OCI-LY1 (cell line): Measurements from ENCODE around the gene MYH1.

ENCODE experiments used
- H2AFZ ChIP-seq: fragments of 200-600 bp; sonication (generic), shearing (Covaris generic); 2 replicates; pipeline ENCODE4 v1.6.0; 2014; ENCODE audit warnings: antibody characterized with exemption, mild to moderate bottlenecking, low read length
- H3F3A ChIP-seq: fragments of 200-600 bp; sonication (generic), shearing (Covaris generic); 2 replicates; pipeline ENCODE4 v1.6.0; 2014; ENCODE audit warnings: mild to moderate bottlenecking, antibody characterized with exemption, low read length, moderate library complexity; ENCODE audit not compliant: insufficient read depth
- H3K27ac ChIP-seq: fragments of 200-600 bp; sonication (generic); 2 replicates; pipeline ENCODE4 v1.5.1; 2014; ENCODE audit warnings: low read length, mixed run types, mild to moderate bottlenecking, low read depth; ENCODE audit not compliant: poor library complexity, severe bottlenecking
- H3K27me3 ChIP-seq: fragments of 200-600 bp; sonication (generic); 2 replicates; pipeline ENCODE4 v1.6.0; 2014; ENCODE audit warnings: antibody characterized with exemption, mild to moderate bottlenecking, low read length, moderate library complexity; ENCODE audit not compliant: insufficient read depth
- H3K36me3 ChIP-seq: fragments of 200-600 bp; sonication (generic); 2 replicates; pipeline ENCODE4 v1.6.1; 2014; ENCODE audit warnings: mild to moderate bottlenecking, antibody characterized with exemption, low read length, moderate library complexity, mixed read lengths; ENCODE audit not compliant: insufficient read depth
- H3K4me1 ChIP-seq: fragments of 200-600 bp; sonication (generic); 2 replicates; pipeline ENCODE4 v1.5.1; 2014; ENCODE audit warnings: mild to moderate bottlenecking, low read length, moderate library complexity; ENCODE audit not compliant: insufficient read depth, severe bottlenecking
- H3K4me2 ChIP-seq: fragments of 200-600 bp; sonication (generic), shearing (Covaris generic); 2 replicates; pipeline ENCODE4 v1.6.1; 2014; ENCODE audit warnings: low read length
- H3K4me3 ChIP-seq: fragments of 200-600 bp; sonication (generic); 2 replicates; pipeline ENCODE4 v1.5.1; 2014; ENCODE audit warnings: low read length, low read depth, mild to moderate bottlenecking, mixed read lengths; ENCODE audit not compliant: poor library complexity, severe bottlenecking
- H3K79me2 ChIP-seq: fragments of 200-600 bp; shearing (Covaris generic); 2 replicates; pipeline ENCODE4 v1.6.1; 2016; ENCODE audit warnings: mixed run types, low read length, mixed read lengths; ENCODE audit not compliant: insufficient read depth
- H3K9ac ChIP-seq: fragments of 200-600 bp; sonication (generic), shearing (Covaris generic); 2 replicates; pipeline ENCODE4 v1.6.1; 2014; ENCODE audit warnings: mild to moderate bottlenecking, low read length, mixed read lengths
- H3K9me2 ChIP-seq: fragments of 200-600 bp; sonication (generic), shearing (Covaris generic); 2 replicates; pipeline ENCODE4 v1.6.1; 2014; ENCODE audit warnings: low read depth, mild to moderate bottlenecking, low read length, mixed read lengths
- H3K9me3 ChIP-seq: fragments of 200-600 bp; shearing (Covaris generic); 2 replicates; pipeline ENCODE4 v1.6.1; 2014; ENCODE audit warnings: low read length, mixed read lengths
- H4K20me1 ChIP-seq: fragments of 200-600 bp; sonication (generic), shearing (Covaris generic); 2 replicates; pipeline ENCODE4 v1.6.0; 2016; ENCODE audit warnings: mild to moderate bottlenecking, low read length; ENCODE audit not compliant: insufficient read depth
- EZH2 ChIP-seq: fragments of 200-600 bp; sonication (generic), shearing (Covaris generic); IDR thresholded peaks from 2 replicates; pipeline ENCODE4 v1.8.0; 2017; ENCODE audit warnings: borderline replicate concordance, mixed run types, mild to moderate bottlenecking, antibody characterized with exemption, low read length, moderate library complexity, mixed read lengths
- TF ChIP-seq, protein P1 (sequence below): fragments of 200-600 bp; sonication (generic), shearing (Covaris generic); IDR thresholded peaks from 2 replicates; pipeline ENCODE4 v1.5.1; 2017; ENCODE audit warnings: mild to moderate bottlenecking, antibody characterized with exemption, low read length, moderate library complexity, mixed read lengths

Gene MYH1

DNA sequence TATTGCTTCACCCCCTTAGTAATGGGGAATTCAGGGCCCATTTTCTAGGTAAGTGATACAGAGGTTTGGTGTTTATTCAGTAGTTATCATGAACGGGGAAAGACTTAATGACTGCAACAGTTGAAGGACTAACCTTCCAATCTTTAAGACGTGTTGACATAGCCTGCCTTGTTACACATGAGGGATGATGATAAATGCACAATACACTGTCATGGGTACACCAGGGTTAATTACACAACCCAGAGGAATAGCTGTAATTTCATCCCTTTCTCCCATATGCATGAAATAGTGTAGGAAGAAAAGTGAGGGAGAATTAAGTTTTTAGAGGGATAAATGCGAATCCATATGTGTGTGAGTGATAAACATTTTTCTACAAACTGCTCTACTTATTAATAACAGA lies 59.6 kb downstream of the MYH1 start:
- no peak overlapping the region for H3K9ac ChIP-seq
- TF ChIP-seq, protein P1, sequence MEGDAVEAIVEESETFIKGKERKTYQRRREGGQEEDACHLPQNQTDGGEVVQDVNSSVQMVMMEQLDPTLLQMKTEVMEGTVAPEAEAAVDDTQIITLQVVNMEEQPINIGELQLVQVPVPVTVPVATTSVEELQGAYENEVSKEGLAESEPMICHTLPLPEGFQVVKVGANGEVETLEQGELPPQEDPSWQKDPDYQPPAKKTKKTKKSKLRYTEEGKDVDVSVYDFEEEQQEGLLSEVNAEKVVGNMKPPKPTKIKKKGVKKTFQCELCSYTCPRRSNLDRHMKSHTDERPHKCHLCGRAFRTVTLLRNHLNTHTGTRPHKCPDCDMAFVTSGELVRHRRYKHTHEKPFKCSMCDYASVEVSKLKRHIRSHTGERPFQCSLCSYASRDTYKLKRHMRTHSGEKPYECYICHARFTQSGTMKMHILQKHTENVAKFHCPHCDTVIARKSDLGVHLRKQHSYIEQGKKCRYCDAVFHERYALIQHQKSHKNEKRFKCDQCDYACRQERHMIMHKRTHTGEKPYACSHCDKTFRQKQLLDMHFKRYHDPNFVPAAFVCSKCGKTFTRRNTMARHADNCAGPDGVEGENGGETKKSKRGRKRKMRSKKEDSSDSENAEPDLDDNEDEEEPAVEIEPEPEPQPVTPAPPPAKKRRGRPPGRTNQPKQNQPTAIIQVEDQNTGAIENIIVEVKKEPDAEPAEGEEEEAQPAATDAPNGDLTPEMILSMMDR = no peak
- TF ChIP-seq EZH2 = no peak
- H3K9me3 ChIP-seq = no peaks in the 10 kb centered on the region

DNA sequence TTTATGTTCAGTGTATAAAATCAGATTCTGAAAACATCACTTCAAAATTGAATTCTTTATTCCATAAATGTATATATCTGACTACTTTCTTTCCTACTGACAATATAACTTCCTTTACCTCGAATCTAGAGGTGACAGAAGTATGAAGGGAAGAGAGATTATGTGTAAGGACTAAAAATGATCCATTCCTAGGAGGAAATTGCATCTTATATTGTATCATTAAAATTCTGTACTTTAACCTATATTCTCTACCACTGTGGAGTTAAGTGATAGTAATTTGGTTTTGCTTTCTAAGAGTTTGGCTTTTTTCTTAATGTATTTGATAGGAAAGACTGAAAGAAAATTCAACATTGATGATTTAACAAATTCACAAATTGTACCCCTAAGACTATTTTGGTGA lies 60.4 kb downstream of the MYH1 start:
- Histone ChIP-seq H3K4me3 (no peak overlapping the region), H4K20me1 (no peaks in the 10 kb centered on the region), H3K9me3 (no peaks in the 10 kb centered on the region), H3K4me1 (no peaks in the 10 kb centered on the region), H3K79me2 (no peaks in the 10 kb centered on the region), H2AFZ (no peak overlapping the region), H3K27me3 (no peaks in the 10 kb centered on the region), H3K9me2 (no peaks in the 10 kb centered on the region), H3K27ac (no peak overlapping the region), H3K36me3 (no peaks in the 10 kb centered on the region), H3K4me2 (no peak overlapping the region), H3F3A (no peaks in the 10 kb centered on the region), H3K9ac (no peak overlapping the region)
- no peak for TF ChIP-seq EZH2
- TF ChIP-seq, protein P1 = no peak

More for the DNA sequence above, 59.6 kb downstream of the MYH1 start:
- H3K4me3 ChIP-seq = no peak overlapping the region
- no peaks in the 10 kb centered on the region for H3K79me2 ChIP-seq
- no peaks in the 10 kb centered on the region for H3F3A ChIP-seq
- H3K9me2 ChIP-seq = no peaks in the 10 kb centered on the region
- no peaks in the 10 kb centered on the region for H4K20me1 ChIP-seq
- H3K27ac ChIP-seq = no peak overlapping the region
- no peaks in the 10 kb centered on the region for H3K4me1 ChIP-seq
- H2AFZ ChIP-seq = no peak overlapping the region
- H3K27me3 ChIP-seq = no peaks in the 10 kb centered on the region
- no peaks in the 10 kb centered on the region for H3K36me3 ChIP-seq
- H3K4me2 ChIP-seq = no peak overlapping the region

DNA sequence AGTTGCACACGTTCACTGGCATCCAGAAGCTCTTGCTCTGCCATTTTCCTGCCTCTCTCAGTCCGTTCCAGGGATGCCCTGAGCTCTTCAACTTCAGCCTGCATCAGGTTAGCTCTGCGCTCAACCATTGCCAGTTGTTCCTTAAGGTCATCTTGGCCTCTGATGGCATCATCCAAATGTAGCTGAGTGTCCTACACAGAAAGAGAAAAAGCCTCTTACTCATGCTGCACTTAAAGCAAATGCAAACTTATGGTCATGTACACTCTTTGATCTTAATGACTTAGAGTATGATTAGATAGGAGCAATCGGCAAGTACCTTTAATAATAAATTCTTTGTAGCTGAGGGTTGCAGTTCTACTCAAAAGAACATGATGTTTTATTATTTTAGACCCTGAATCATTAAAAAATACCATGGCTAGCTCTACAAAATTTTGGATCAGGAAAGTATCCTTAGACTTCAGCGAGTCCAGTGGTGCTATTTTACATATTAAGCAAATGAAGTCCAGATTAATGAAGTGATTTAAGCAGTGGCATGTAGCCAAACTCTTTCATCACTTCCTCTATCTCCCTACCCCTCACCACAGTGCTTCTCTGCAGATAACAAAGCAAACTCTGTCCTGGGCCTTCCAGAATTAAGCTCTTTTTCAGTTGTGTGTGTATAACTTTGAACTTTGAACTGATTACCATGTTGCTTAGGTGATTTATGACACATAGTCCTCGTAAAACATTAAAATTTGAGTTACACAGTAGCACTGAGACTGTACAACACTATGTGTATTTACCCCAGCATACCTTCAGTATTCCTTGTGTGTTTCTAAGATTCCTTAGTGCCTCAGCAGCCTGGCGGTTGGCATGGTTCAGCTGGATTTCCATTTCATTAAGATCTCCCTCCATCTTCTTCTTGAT lies 71.1 kb downstream of the MYH1 start:
- Histone ChIP-seq H3K79me2 (no peaks in the 10 kb centered on the region), H2AFZ (no peak overlapping the region), H3K4me2 (no peak overlapping the region), H3K36me3 (no peaks in the 10 kb centered on the region), H3K9ac (no peak overlapping the region), H3K4me1 (no peaks in the 10 kb centered on the region), H3K4me3 (no peak overlapping the region), H3K9me3 (no peaks in the 10 kb centered on the region), H4K20me1 (no peaks in the 10 kb centered on the region), H3K9me2 (no peaks in the 10 kb centered on the region), H3K27ac (no peak overlapping the region), H3F3A (no peaks in the 10 kb centered on the region), H3K27me3 (no peaks in the 10 kb centered on the region)
- TF ChIP-seq, protein P1 = no peak
- no peak for TF ChIP-seq EZH2
